Esophagus squamous epithelium (tissue), 4 donors: ENCODE results near the gene REV1.

ENCODE experiments used
- CTCF ChIP-seq, 6 experiments: fragments of 450-650 bp in 4 of 6; fragments of 200-600 bp in 2 of 6; sonication (generic) in 2 of 6; IDR thresholded peaks; one replicate each; pipeline ENCODE4 v1.5.1; 2016 to 2019; ENCODE audit warnings: antibody characterized with exemption in 6 of 6, mild to moderate bottlenecking in 4 of 6, moderate library complexity in 4 of 6
- POLR2A ChIP-seq, 4 donors: fragments of 450-650 bp; IDR thresholded peaks; one replicate each; pipeline ENCODE4 v1.6.1; 2017; ENCODE audit warnings: antibody characterized with exemption in 4 of 4, mild to moderate bottlenecking in 4 of 4, moderate library complexity in 3 of 4

- TF ChIP-seq CTCF (IDR thresholded peaks at IDR 0.05) (no peak), POLR2A (IDR thresholded peaks at IDR 0.05) (no peak)
These were observed 18.4 kb upstream of the REV1 start for GRCh38 chr2:99507937-99508818.
